HG03175 (cell line): ENCODE data around the gene PRX.
"Not testable (repeated sequence)": the region's sequence is repeated elsewhere in the genome, so short reads cannot be mapped to it uniquely, and the experiment has no call there.

Source experiments
- ATAC-seq: cut with Tn5 transposase; IDR thresholded peaks from one replicate; pipeline ENCODE4 v1.9.1; 2021; ENCODE audit warnings: mild to moderate bottlenecking, moderate library complexity; ENCODE audit not compliant: unreplicated experiment

The PRX gene

DNA sequence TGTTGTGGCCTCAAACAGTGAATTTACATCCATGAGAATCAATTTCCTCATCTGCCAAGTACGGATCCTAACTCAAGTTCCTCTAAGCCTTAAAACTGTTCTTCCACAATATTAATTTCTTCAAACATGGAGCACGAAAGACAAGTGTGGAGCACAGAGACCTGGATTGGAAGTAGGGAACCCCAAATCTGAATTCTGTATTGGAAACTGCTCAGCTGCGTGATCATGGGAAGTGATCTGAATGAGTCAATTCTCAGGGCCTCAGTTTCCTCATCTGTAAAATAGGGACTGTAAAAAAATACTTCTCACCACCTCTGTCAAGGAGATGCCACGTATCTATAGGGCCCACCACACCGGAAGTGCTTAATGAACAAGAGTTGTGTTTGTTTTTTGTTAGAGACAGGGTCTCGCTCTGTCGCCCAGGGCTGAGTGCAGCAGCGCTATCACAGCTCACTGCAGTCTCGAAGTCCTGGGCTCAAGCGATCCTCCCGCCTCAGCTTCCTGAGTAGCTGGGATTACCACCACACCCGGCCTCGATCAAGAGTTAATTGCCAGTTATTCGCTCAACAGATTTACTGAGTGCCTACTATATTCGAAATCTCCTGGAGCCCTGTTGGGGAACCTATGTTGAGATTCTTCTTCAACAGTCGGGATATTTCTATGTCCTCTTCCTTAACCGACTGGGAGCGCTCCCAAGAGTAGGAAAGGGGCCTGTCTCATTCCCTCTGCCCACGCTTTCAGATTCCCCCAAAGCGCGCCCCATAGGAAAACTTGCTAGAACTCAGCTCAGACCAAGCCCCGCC, 29.4 kb upstream of the PRX start:
- no peak for ATAC-seq

DNA sequence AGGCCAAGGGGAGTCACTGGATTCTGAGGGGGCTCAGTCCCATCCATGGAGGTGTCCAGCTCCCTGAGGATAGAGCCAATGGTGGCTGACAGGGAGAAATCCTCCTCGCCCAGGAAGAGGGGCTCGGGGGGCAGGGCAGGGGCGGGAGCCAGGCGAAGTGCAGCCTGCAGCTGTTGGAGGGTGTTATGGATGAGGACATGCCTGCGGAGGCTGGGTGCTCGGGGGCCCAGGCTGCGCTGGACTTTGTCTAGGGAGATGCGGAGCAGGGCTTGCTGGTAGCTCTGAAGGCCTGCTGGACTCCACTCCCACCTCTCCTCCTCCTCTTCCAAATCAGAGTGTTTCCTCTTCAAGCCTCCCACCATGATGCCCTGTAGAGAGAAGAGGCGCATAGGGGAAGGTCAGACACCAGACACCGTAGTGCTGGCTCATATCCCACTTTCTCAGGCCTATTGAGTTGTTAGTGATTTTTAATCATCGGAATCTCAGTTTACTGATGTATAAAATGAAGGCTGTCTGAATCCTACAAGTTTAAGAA, 28.6 kb upstream of the PRX start:
- no peak for ATAC-seq

DNA sequence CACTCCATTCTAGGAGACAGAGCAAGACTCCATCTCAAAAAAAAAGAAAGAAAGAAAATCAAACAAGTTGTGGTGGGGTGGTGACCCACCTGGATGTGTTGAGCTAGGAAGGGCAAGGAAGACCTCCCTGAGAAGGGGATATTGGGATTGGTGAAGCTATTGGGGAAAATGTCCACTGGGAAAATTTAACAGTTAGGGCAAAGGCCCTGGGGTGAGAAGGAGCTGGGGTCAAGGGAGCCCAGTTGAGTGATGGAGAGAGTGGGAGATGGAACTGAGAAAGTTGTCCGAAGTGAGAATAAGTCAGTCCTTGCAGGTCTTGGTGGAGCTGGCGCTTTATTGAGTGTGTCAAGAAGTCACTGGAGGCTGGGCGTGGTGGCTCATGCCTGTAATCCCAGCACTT, 25.1 kb upstream of the PRX start:
- no peak for ATAC-seq

DNA sequence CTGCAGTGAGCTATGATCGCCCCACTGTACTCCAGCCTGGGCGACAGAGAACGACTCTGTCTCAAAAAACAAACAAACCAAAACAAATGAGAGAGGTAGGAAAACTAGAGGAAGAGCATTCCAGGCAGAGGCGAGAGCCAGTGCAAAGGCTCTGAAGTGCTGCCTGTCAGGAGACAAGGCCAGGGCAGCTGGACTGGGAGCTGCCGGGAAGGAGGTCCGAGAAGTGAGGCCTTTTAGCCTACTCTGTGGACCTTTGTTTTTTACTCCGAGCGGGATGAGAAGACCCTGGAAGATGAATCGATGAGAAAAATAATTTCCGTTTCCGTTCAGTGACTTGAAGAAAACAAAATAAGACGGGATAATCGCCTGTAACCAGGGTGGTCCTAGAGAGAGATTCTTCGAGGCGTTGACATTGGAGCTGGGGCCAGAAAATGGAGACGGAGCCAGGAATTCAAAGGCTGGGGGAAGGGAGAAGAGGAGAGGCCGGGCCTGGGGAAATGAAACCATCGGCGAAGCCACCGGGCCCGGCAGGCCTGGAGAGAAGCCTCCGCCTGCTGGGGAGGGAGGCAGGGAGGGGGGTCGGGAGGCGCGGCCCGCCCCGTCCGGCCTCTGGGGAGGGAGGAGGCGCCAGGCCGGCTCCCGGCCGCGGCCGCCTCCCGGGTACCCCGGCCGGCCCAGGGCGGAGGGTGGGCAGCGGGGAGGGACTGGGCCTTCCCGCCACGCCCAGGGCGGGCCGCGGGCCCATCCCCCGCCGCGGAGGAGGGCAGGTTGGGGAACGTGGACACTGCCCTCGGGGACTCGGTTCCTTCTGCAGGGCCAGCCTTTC, 20.4 kb upstream of the PRX start:
- peak; percentile 60 for ATAC-seq

DNA sequence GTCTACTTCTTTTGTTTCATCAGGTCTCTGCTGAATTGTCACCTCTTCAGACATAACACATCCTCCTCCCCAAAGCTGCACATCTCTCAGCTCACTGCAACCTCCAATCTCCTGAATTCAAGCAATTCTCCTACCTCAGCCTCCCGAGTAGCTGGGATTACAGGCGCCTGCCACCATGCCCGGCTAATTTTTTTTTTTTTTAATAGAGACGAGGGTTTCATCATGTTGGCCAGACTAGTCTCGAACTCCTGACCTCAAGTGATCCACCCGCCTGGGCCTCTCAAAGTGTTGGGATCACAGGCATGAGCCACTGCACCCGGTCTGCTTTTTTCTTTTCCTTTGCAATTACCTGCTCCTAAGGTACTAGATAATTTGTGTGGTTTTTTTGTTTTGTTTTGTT, 19.6 kb upstream of the PRX start:
- not testable (repeated sequence) for ATAC-seq

DNA sequence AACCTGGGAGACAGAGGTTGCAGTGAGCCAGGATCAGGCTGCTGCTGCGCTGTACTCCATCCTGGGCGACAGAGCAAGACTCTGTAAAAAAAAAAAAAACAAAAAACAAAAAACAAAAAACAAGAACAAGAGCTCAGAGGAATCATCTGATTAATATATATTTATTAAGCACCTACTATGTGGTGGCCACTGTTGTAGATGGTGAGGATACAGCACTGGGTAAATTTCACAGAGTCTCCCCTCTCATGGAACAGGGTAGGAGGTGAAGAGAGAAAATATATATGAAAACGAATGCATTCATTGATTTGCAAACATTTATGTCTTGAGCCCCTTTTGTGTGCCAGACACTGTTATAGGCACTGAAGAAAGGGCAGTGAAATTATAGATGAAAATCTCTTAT, 18.5 kb upstream of the PRX start:
- ATAC-seq, result no peak

DNA sequence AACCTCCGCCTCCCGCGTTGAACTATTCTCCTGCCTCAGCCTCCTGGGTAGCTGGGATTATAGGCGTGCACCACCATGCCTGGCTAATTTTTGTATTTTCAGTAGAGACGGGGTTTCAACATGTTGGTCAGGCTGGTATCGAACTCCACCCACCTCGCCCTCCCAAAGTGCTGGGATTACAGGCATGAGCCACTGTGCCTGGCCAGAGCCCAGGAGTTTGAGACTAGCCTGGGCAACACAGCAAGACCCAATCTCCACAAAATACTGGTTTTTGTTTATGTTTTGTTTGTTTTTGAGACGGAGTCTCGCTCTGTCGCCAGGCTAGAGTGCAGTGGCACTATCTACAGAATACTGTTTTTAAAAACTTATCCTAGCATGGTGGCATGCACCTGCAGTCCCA, 17.1 kb upstream of the PRX start:
- ATAC-seq, result not testable (repeated sequence)

DNA sequence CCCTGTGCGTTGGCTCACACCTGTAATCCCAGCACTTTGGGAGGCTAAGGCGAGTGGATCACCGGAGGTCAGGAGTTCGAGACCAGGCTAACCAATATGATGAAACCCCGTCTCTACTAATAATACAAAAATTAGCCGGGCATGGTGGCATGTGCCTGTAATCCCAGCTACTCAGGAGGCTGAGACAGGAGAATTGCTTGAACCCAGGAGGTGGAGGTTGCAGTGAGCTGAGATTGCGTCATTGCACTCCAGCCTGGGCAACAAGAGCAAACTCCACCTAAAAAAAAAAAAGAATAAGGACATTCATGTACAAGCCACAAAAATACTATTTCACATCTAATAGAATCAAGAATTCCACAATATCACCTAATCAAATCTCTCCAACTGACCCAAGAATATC, 15.0 kb upstream of the PRX start:
- not testable (repeated sequence) for ATAC-seq

DNA sequence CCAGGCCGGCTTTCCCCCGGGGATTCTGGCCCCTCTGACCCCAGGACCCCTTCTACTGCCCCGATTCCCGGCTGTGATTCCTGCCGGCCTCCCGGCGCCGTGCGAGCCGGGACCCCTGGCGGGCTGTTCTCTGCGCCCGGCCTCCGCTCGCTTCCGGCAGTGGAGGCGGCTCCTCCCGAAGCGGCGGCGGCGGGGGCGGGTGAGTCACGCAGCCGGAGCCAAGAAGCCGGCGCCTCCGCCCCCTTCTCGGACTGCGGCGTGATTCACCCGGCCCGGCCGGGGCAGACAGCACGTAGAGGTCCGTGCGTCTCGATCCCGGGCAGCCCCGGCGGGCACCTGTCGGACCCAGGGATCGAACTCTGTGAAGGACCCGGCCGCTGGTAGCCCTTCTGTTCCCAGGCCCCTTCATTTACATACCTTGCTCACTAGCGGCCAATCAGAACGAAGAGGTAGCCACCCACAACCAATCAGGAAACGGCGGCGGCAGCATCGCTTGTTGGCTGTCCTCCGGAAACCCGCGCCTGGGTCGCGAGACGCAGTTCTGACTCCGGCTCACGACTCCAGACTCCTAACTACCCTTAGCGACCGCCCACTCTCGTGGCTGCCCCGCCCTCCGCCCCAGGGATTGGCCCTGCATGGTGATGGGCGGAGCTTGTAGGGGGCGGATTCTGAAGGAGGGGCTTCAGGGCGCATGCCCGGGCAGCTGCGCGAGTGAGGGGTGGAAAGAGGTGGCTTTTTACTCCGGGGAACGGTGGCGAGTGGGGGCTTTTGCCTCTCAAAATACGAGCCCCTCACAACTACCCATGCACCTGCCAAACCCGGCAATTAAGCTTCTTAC, 12.5 kb upstream of the PRX start, which contains the start of gene SERTAD1:
Gene SERTAD1 (minus strand): TSS at position 543 of the 838 bp plus-strand sequence. CDS start 2,446 bp downstream, outside the sequence.
- peak; percentile 88 for ATAC-seq

DNA sequence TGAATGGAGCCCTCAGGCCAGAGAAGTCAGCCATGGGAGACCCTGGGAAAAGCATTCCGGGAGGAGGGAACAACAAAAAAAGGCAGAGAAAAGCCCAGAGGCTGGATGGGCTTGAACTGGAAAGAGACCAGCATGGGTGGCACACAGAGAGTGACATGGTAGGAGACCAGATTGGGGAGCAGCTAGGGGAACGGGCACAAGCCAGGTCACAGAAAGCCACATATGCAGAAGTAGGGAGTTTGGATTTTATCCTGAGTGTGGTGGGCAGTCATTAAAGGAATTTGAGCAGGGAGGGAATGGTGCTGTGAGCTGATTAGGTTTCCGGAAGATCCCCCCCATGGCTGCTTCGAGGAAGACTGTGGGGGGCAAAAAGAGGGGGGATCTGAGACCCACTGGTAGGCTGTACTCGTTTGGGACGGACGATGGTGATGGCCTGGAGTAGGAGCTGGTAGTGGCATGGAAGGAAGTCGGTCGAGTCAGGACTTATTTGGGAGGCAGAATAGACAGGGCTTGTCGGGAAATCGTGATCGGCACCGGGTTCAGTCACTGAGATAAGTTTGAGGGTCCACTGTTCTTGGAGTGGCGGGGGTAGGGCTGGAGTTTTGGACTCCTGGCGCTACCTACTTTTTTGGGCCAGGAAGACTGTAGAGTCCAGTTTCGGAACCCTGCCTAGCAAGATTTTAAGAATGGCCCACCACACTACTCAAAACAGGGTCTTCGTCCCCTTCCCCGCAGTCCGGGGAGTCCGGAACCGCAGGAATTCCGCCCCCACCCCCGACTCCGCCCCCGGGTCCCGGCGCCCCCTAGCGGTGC, 11.7 kb upstream of the PRX start:
- ATAC-seq, result no peak

DNA sequence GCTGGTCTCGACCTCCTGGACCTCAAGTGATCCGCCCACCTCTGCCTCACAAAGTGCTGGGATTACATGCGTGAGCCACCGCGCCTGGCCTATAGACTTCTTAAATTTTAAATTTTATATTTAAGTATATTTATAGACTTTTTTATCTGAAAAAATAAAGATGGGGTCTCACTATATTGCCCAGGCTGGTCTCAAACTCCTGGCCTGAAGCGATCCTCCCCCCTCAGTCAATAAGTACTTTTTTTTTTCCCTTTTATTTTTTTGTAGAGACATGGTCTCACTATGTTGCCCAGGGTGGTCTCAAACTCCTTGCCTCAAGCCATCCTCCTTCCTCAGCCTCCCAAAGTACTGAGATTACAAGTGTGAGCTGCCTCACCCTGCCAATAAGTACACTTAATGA, 10.8 kb upstream of the PRX start:
- ATAC-seq, result no peak

DNA sequence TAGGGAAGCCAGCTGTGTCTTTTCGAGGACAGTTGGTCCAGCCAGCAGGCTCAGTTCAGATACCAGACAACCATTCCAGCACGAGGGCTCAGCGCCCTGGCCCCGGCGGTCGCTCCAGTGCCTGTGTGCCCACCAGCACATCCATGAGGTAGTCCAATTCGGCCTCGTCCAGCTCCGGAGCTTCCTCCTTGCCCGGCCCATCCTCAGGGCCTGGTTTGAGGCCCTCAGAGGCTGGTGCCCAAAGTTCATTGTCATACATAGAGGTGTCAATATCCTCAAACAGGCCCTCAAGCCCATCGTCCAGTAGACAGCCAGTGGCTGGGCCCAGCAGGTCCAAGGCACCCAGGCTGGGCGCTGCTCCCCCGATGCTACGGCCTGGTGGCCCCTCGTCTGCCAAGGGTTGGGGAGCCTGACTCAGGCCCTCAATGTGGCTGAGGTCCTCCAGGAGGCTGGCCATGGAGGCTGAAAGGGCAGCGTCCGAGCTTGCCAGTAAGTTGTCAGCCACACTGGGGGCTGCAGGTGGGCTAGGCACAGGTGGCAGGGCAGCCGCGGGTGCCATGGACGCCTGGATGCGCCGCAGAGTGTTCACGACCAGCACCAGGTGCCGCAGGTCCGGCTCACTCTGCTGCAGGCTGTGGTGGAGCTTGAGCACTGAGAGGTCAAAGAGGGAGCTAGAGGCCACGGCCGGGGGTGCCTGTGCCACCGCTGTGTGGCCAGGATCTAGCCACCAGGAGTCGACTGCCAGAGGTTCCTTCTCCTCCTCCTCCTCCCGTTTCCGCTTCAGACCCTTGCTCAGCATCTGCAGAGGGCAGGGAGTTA, 9.8 kb upstream of the PRX start:
- ATAC-seq, result no peak

DNA sequence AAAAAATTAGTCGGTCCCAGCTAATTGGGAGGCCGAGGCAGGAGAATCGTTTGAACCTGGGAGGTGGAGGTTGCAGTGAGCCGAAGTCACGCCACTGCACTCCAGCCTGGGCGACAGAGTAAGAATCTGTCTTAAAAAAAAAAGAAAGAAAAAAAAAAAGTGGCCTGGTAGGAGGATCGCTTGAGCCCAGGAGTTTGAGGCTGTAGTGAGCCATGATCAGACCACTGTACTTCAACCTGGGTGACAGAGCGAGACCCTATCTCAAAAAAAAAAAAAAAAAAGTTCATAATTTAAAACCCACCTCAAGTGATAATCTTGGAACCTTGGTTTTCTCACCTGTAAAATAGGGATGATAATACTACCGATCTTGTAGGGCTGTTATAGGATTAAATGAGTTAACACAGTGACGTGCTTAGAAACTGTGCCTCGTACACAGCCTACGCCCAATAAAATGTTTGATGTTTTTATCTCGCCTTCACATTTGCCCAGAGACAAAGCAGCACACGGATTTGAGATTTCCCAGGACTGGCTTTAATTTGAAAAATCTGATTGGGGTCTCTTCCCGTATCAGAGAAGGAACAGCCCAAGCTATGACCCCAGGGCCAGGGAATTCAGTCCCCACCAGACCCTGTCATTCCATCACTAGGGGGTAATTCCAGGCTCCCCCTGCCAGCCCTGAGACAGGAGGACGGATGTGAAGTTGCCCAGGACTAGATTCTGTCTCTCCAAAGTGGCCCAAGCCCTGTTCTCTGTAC, 9.0 kb upstream of the PRX start:
- no peak for ATAC-seq

DNA sequence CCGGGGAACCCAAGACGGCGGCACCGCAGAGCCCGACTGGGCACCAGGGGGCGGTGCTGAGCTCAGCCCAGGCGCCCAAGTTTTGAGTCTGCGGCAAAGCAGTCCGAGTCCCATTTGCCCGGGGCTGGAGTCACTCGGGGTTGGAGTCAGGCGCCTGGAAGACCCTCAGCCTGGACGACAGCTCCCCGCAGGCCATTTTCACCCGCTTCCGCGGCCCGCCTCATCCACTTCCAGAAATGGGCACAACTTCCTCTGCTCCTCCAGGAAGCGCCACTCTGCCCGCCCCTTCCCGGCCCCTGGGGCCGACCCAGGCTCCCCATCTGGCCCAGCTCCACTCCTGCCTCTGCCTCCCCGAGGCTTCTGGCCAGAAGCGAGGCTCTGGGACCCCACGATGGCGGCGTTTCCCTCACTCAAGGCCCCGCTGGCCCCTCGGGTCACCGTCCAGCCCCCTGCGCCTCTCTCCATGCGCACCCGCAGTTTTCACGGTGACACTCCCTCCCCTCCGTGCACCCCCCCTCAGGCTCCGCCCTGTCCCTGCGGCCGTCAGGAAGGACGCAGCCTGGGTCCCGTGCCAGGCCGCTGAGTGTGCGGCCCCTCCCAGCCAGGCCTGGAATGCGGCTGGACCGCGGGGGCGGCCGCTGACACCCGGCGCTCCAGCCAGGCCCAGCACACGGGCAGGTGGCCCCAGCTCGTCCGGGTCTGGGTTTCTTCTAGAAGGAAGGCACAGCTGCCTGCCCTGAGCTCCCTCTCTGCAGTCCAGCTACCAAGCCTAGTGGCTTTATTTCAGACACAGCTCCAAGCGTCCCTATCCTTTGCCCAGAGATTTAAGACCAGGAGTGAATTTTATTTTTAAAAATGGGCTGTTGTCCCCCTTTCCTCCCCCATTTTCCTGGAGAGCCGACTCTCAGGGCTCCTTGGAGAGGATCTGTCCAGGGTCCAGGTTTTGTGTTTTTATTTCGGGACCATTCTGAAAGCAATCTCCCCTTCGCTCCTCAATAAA, 7.9 kb upstream of the PRX start:
- ATAC-seq, result peak; percentile 44

DNA sequence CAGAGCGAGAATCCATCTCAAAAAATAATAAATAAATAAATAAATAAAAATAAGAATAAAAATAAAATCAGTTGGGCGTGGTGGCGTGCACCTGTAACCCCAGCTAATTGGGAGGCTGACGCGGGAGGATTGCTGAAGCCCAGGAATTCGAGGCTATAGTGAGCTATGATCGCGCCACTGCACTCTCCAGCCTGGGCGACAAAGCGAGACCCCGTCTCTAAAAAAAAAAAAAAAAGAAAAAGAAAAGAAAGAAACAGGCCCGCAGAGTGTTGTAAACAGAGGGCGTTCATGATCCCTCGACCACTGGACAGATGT, 7.2 kb upstream of the PRX start:
- no peak for ATAC-seq

DNA sequence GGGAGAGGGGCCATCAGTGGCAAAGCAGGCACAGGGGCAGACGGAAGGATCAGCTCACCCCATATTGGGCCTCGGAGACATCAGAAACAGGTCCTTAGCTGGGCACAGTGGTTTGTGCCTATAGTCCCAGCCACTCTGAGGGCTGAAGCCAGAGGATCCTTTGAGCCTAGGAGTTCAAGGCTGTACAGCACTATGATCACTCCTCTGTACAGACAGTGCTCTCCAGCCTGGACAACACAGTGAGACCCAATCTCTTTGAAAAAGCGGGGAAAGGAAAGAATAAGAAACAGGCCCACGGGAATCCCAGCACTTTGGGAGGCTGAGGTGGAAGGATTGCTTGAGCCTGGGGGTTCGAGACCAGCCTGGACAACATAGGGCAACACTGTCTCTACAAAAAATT, 6.6 kb upstream of the PRX start:
- ATAC-seq, result no peak

DNA sequence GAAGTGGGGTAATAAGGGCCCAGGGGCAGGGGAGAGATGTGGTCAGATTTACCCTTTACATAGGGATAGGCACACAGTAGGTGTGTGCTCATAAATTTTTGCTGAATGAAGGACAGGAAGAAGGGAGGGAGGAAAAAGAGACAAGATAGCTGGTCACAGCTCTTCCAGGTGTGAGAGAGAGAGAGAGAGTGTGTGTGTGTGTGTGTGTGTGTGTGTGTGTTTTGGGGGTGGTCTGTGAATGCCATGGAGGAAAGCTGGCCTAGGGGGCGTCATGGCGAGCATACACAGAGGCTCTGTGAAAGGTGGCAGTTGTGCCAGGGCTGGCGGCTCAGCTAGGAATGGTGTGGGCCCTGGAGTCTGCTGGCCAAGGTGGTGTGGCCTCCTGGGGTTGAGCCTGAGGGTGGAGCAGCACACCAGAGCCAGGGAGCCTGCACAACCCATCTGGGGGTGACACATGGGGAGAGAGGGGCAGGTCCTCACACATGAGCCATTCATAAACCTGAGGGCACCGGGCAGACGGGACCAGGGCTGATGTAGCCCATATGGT, 6.0 kb upstream of the PRX start:
- ATAC-seq, result no peak
